B cell (primary cell): ENCODE results near the gene PTPN20.

Experiments
- CTCF ChIP-seq: fragments of 200-600 bp; IDR thresholded peaks from one replicate; pipeline ENCODE4 v1.8.0; 2022; ENCODE audit warnings: antibody characterized with exemption, mild to moderate bottlenecking
- EZH2 ChIP-seq: IDR thresholded peaks from 2 replicates; pipeline ENCODE4 v1.6.1; 2012; ENCODE audit warnings: borderline replicate concordance, low read depth, mild to moderate bottlenecking, moderate library complexity, low read length; ENCODE audit not compliant: insufficient read depth, poor library complexity, severe bottlenecking

GRCh38 chr10:47035171-47035818, 124.1 kb downstream of the PTPN20 start:
- TF ChIP-seq CTCF (no peak), EZH2 (no peak)
